Left ventricle myocardium inferior (tissue), 1 donor: Measurements from ENCODE around the gene PLB1. TPM values are rescaled to one million over a fixed set of nuclear protein-coding genes. Genes with fewer than 3 reads are reported as not detected.
A peak's percentile ranks its signal among the peaks of the same experiment; 100 is the strongest.

ENCODE experiments used
- DNase-seq: peaks from one replicate; pipeline ENCODE4 v3.0.0-alpha.2; 2020
- H3K27ac ChIP-seq: fragments of 200-600 bp; replicated peaks from 2 replicates; pipeline ENCODE4 v1.8.0; 2021
- H3K27me3 ChIP-seq: fragments of 200-600 bp; 2 replicates; pipeline ENCODE4 v1.8.0; 2021; ENCODE audit warnings: low read depth
- H3K36me3 ChIP-seq: fragments of 200-600 bp; 2 replicates; pipeline ENCODE4 v1.8.0; 2021
- H3K4me1 ChIP-seq: fragments of 200-600 bp; 2 replicates; pipeline ENCODE4 v1.8.0; 2021
- H3K4me3 ChIP-seq: fragments of 200-600 bp; 2 replicates; pipeline ENCODE4 v1.8.0; 2021; ENCODE audit warnings: mild to moderate bottlenecking, moderate library complexity
- H3K9me3 ChIP-seq: fragments of 200-600 bp; replicated peaks from 2 replicates; pipeline ENCODE4 v1.8.0; 2021
- CTCF ChIP-seq: fragments of 200-600 bp; IDR thresholded peaks from 2 replicates; pipeline ENCODE4 v1.8.0; 2021; ENCODE audit warnings: antibody characterized with exemption, mild to moderate bottlenecking, borderline replicate concordance
- intact Hi-C: fragments of 100-400 bp; cut with micrococcal nuclease; formaldehyde crosslinking; loops from one replicate; pipeline ENCODE4 v1.11.0; 2022
- total RNA-seq: library from RNA; stranded (reverse); fragmentation: NEBNext Ultra II Directional; extraction: Animal tissue kit (Norgen Biotek cat#: 25700); gene quantifications from one replicate; pipeline ENCODE4 v1.2.1, GENCODE V29; 2021
- donor health status: DM: no; HTN: yes; CAD: no; lungs with severe emphysema.

PLB1 gene
- total RNA-seq, 1 donor from 2014 or later = 2.4 TPM

- intact Hi-C loops = no loop called here
- Histone ChIP-seq H3K36me3 (no peaks in the 10 kb centered on the region), H3K4me1 (peaks cover 38% of the 10 kb centered on the region), H3K27ac (no peak overlapping the region), H3K27me3 (no peaks in the 10 kb centered on the region), H3K9me3 (no peaks in the 10 kb centered on the region), H3K4me3 (no peak overlapping the region)
- DNase-seq = no peak
- no peak for TF ChIP-seq CTCF
Observed at GRCh38 chr2:28640260-28640907, 144.5 kb downstream of the PLB1 start.

- Histone ChIP-seq H3K9me3 (no peaks in the 10 kb centered on the region), H3K4me3 (no peak overlapping the region), H3K27ac (no peak overlapping the region), H3K4me1 (peaks cover 33% of the 10 kb centered on the region), H3K27me3 (no peaks in the 10 kb centered on the region), H3K36me3 (no peaks in the 10 kb centered on the region)
- DNase-seq = no peak
- intact Hi-C loops = no loop called here
- no peak for TF ChIP-seq CTCF
Observed at GRCh38 chr2:28640908-28641300, 145.0 kb downstream of the PLB1 start.

- peaks cover 16% of the 10 kb centered on the region for H3K4me1 ChIP-seq
Observed at GRCh38 chr2:28642796-28643195, 146.9 kb downstream of the PLB1 start.

GRCh38 chr2:28643327-28643726 is 147.5 kb downstream of the PLB1 start:
- no peak for DNase-seq
- Histone ChIP-seq H3K36me3 (no peaks in the 10 kb centered on the region), H3K9me3 (no peaks in the 10 kb centered on the region), H3K27ac (peak overlapping the region; percentile 64), H3K27me3 (no peaks in the 10 kb centered on the region), H3K4me3 (no peak overlapping the region), H3K4me1 (peaks cover 10% of the 10 kb centered on the region)
- intact Hi-C loops = no loop called here
- TF ChIP-seq CTCF = no peak

More at GRCh38 chr2:28642796-28643195, 146.9 kb downstream of the PLB1 start:
- no peaks in the 10 kb centered on the region for H3K36me3 ChIP-seq
- H3K27ac ChIP-seq = peak overlapping the region; percentile 64
- H3K4me3 ChIP-seq = no peak overlapping the region
- no peak for DNase-seq
- H3K27me3 ChIP-seq = no peaks in the 10 kb centered on the region
- no peaks in the 10 kb centered on the region for H3K9me3 ChIP-seq
- intact Hi-C loops = no loop called here
- no peak for TF ChIP-seq CTCF

GRCh38 chr2:28643911-28644334 is 148.1 kb downstream of the PLB1 start:
- H3K4me1 ChIP-seq = peaks cover 9% of the 10 kb centered on the region
- H3K9me3 ChIP-seq = no peaks in the 10 kb centered on the region
- intact Hi-C loops = no loop called here
- TF ChIP-seq CTCF = no peak
- peak overlapping the region; percentile 64 for H3K27ac ChIP-seq
- no peaks in the 10 kb centered on the region for H3K27me3 ChIP-seq
- no peak for DNase-seq
- H3K4me3 ChIP-seq = no peak overlapping the region
- H3K36me3 ChIP-seq = no peaks in the 10 kb centered on the region
